Mesangial cell (primary cell): ENCODE measurements around the gene RMRP. TPM values are rescaled to one million over a fixed set of nuclear protein-coding genes. Genes with fewer than 3 reads are reported as not detected.

Experiments
- total RNA-seq: library from RNA; depleted of rRNA; stranded (reverse); fragments of >200 nt; gene quantifications from 2 replicates; pipeline ENCODE4 v1.2.3, GENCODE V29; 2015

The RMRP gene
- total RNA-seq: 148,788 and 178,042 TPM in 2 replicates

DNA sequence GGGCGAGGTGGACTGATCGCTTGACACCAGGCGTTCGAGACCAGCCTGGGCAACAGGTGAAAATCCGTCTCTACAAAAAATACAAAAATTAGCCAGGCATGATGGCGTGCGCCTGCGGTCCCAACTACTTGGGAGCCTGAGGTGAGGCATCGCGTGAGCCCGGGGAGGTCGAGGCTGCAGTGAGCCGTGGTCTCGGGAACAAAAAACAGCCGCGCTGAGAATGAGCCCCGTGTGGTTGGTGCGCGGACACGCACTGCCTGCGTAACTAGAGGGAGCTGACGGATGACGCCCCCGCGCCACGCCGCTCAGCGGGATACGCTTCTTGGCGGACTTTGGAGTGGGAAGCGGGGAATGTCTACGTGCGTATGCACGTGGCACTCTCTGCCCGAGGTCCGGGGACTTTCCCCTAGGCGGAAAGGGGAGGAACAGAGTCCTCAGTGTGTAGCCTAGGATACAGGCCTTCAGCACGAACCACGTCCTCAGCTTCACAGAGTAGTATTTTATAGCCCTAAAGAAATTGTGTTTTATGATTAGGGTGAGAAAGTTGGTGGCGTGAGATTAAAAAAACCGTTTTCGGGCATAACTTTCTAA is at the start of gene RMRP:
TSS of gene RMRP (minus strand) at position 474 of the 591 bp plus-strand sequence.

DNA sequence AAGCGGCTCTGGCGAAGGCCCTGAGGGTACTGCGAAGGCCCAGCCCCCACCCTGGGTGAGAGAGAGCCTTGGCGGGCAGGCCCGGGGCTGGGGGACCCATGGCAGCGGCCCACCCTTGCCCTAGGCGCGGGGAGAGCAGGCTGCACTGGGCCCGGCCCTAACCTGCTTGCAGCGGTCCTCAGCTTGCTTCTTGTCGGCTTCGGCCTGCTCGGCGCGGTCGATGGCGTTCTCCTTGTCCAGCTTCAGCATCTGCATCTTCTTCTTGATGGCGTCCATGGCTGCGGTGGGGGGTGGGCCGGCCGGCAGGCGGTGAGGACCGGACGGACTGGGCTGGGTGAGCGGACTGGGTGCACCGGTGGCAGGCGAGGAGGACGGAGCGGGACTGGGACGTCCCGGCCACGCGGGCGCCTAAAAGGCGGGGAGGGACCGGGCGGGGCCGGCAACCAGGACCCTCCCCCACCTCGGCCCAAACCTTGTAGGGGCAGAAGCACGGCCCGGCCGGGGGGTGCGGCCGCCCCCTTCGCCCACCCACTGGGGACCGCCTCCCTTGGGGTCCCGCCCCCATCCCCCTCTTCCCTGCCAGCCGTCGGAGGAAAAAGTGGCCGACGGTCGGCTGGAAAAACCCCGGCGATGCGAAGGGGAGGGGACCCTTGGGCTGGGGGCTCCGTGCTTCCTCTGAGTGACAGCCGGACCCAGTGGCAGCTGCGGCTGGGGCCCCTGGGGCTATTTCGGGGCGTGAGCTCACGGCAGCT is 31.9 kb upstream of the RMRP start, which contains the start of gene TPM2:
TSS of gene TPM2 (minus strand) at position 384 of the 752 bp plus-strand sequence. CDS start at position 276, 108 bp downstream.

DNA sequence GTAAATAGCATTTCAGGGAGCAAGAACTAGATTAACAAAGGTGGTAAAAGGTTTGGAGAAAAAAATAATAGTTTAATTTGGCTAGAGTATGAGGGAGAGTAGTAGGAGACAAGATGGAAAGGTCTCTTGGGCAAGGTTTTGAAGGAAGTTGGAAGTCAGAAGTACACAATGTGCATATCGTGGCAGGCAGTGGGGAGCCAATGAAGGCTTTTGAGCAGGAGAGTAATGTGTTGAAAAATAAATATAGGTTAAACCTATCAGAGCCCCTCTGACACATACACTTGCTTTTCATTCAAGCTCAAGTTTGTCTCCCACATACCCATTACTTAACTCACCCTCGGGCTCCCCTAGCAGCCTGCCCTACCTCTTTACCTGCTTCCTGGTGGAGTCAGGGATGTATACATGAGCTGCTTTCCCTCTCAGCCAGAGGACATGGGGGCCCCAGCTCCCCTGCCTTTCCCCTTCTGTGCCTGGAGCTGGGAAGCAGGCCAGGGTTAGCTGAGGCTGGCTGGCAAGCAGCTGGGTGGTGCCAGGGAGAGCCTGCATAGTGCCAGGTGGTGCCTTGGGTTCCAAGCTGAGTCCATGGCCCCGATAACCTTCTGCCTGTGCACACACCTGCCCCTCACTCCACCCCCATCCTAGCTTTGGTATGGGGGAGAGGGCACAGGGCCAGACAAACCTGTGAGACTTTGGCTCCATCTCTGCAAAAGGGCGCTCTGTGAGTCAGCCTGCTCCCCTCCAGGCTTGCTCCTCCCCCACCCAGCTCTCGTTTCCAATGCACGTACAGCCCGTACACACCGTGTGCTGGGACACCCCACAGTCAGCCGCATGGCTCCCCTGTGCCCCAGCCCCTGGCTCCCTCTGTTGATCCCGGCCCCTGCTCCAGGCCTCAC is 15.6 kb upstream of the RMRP start, which contains the start of gene CA9:
TSS of gene CA9 (plus strand) at position 797 of the 893 bp plus-strand sequence. CDS start at position 829, 32 bp downstream.

DNA sequence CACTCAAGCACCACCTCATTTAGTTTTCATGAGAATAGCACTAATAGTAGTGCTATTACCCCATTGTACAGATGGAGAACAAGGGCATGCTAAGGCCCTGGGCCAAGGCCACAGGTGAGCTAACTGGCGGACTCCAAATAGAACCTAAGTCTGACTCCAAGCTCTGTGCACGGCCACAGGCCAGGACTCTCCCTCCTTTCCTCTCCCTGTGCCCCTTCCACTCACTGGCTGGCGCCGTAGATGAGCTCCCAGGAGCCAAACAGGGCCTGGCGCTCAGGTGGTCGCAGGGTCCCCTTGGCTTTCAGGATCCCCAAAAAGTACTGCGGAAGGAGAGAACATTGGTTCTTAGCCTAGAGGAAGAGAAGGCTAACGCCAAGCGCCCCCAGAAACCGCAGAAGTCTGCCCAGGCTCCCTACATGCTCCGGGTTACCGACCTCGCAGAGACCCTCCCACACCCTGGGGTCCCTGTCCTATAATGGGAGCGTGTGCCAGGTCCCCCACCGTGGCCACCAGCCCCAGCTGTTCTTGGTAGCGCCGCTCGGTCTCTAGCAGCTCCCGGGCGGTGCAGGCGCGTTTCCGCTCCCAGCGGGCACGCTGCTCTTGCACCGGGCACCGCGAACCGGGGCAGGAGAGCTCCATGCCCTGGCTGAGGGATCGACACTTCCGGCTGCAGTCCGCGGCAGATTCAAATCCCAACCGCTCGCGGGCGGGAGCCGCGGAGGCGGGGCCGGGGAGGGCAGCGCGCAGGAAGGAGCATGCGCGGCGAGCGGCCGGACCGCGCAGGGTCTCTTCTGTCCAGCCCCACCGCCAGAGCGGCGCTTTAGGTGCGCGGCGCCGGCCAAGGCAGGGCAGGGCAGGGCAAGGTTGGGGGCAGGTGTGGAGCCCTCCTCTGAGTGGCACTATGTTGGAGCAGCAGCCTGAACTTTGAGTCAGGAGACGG is 7.0 kb upstream of the RMRP start, which contains the start of gene ARHGEF39:
TSS of gene ARHGEF39 (minus strand) at position 665 of the 940 bp plus-strand sequence. CDS start at position 639, 26 bp downstream.

DNA sequence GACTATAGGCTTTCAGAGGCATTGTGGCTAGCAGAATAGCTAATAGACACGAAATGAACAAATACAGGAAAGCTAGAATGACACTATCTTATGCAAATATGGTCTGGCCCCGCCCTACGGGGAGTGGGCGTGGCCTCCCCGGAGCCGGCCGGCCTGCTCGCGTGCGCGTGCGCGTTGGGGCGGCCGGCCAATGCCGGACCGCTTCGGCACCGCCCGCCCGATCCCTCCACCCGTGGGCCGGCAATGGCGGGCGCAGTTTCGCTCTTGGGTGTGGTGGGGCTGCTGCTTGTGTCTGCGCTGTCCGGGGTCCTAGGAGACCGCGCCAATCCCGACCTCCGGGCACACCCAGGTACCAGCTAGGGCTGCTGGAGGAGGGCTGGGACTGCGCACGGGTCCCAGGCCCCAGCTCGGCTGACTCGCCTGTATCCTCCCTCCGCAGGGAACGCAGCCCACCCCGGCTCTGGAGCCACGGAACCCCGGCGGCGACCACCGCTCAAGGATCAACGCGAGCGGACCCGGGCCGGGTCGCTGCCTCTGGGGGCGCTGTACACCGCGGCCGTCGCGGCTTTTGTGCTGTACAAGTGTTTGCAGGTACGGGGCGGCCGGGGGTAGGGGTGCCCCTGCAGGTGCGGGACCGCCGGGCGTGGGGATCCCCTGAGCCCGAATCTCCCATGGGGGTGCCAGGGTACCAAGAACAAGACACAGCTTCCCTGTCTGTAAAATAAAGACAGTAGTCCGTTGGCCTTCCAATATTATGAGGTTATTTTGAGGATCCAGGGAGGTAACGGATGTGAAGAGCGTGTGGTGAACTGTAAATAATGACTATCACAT is 533 bp upstream of the RMRP start, which contains the start of gene CCDC107:
TSS of gene CCDC107 (plus strand) at position 156 of the 831 bp plus-strand sequence. CDS start at position 244, 88 bp downstream.

DNA sequence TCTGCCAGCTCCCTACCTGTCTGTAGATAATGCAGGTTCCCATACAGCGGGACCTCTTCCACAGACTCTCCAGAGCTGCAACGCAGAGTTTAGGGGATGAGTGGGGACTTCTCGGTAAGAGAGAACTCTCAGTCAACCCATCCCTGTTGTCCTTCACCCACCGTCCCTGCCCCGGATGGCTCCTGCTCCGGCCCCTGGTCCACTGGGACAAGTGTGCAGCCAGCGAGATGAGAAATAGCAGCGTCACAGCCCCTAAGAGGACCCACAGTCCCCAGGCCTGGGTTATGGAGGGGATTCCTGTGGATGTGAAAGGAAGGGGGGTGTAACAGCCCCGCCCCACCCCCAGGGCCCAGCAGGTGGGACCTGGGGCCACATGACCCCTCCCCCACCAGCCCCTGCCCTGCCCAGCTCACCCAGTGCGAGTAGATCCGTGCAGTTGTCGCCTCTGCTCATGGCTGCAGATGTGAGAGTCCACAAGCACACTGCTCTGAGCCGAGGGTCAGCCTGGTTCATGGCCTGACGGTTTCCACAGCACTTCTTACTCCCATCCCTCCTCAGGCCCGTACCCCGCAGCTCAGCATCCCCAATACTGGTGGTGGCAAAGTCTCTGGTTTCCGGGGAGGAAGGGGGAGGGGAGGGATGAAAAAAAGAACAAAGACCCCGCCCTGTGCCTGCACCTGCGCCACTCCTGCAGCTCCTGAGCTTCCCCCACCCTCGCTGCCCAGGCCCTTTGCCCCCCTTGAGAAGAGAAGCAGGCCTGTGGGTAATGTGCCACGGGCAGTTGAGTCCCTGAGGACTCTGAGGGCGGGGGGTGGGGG is 7.3 kb downstream of the RMRP start, which contains the start of gene SIT1:
TSS of gene SIT1 (minus strand) at position 591 of the 818 bp plus-strand sequence. CDS start at position 513, 78 bp downstream.

DNA sequence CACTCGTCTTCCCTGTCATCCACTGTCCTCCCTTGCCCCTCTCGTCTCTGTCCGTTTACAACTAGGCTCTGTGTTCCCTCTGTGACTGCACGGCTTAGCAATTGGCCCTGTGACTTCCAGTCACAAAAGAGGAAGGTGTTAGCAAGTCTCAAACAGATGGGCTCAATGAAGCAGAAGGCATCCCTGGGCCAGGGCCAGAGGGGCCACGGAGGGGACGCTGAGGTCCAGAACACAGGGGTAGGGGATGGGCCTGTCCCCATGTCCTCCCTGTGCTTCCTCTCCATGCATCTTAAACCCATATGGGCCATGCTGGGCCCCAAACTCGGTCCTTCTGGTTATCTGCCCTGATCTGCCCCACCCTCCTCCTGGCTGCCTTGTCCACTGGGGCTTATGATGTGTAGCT is 39.5 kb downstream of the RMRP start, which contains the start of gene CD72:
TSS of gene CD72 (minus strand) at position 89 of the 403 bp plus-strand sequence. CDS start 110 bp downstream, outside the sequence.

Other genes starting within 250 kb of the RMRP start
- 25.9 and 29.5 TPM in 2 replicates for gene RUSC2, start 167.9 kb downstream of the RMRP start, total RNA-seq
- 20.7 and 29.7 TPM in 2 replicates for gene TESK1, start 52.8 kb downstream of the RMRP start, total RNA-seq
- gene CD72, start 39.6 kb downstream of the RMRP start, total RNA-seq: 0.49 and 3.3 TPM in 2 replicates
- not detected in 2 replicates for gene SIT1, start 7.1 kb downstream of the RMRP start, total RNA-seq
- 16.0 and 21.6 TPM in 2 replicates for gene CCDC107, start 273 bp upstream of the RMRP start, total RNA-seq
- 0.89 and 11.1 TPM in 2 replicates for gene ARHGEF39, start 7.2 kb upstream of the RMRP start, total RNA-seq
- 0.13 and 0.16 TPM in 2 replicates for gene CA9, start 15.9 kb upstream of the RMRP start, total RNA-seq
- gene TPM2, start 31.9 kb upstream of the RMRP start, total RNA-seq: 217 and 297 TPM in 2 replicates
- gene TLN1, start 74.2 kb upstream of the RMRP start, total RNA-seq: 299 and 312 TPM in 2 replicates
- gene CREB3, start 74.6 kb upstream of the RMRP start, total RNA-seq: 47.8 and 62.1 TPM in 2 replicates
- 27.1 and 38.3 TPM in 2 replicates for gene GBA2, start 91.2 kb upstream of the RMRP start, total RNA-seq
- gene RGP1, start 91.3 kb upstream of the RMRP start, total RNA-seq: 15.2 and 19.1 TPM in 2 replicates
- not detected in 2 replicates for gene MSMP, start 96.3 kb upstream of the RMRP start, total RNA-seq
- gene NPR2, start 133.6 kb upstream of the RMRP start, total RNA-seq: 19.2 and 31.2 TPM in 2 replicates
- gene SPAG8, start 154.2 kb upstream of the RMRP start, total RNA-seq: 0.33 and 1.3 TPM in 2 replicates
- 34.7 and 42.7 TPM in 2 replicates for gene HINT2, start 157.0 kb upstream of the RMRP start, total RNA-seq
- gene FAM221B, start 170.7 kb upstream of the RMRP start, total RNA-seq: not detected in 2 replicates
- 2.6 and 17.6 TPM in 2 replicates for gene TMEM8B, start 171.2 kb upstream of the RMRP start, total RNA-seq
- gene OR13J1, start 212.4 kb upstream of the RMRP start, total RNA-seq: not detected in 2 replicates
- 1.5 and 3.3 TPM in 2 replicates for gene HRCT1, start 248.2 kb upstream of the RMRP start, total RNA-seq